Caco-2 (cell line): ENCODE measurements around the gene PIRT. TPM values are rescaled to one million over a fixed set of nuclear protein-coding genes. Genes with fewer than 3 reads are reported as not detected.

Experiments used
- BruUV-seq: library from RNA; stranded (reverse); fragments of 400-500 nt; replicated peaks from 2 replicates; lab custom pipeline; 2021; lab: Mats Ljungman, UMichigan
- CTCF ChIA-PET: fragments of 300-600 bp; sonication (Branson Sonifier 250); formaldehyde crosslinking; loops from one replicate; lab custom pipeline; 2022; ENCODE audit warnings: antibody characterized with exemption; lab: Charles Lee
- POLR2A ChIA-PET: fragments of 300-600 bp; sonication (Branson Sonifier 250); formaldehyde crosslinking; loops from one replicate; lab custom pipeline; 2022; ENCODE audit warnings: antibody characterized with exemption; lab: Charles Lee
- DNase-seq, 2 experiments: peaks; one replicate each; pipeline versions ENCODE4 v3.0.0 to v3.0.0-alpha.2; 2020 to 2022
- H3K27me3 ChIP-seq: replicated peaks from 2 replicates; pipeline ENCODE4 v1.6.0; 2011; ENCODE audit warnings: low read length; ENCODE audit not compliant: control insufficient read depth, insufficient read depth
- H3K36me3 ChIP-seq: 2 replicates; pipeline ENCODE4 v1.5.1; 2011; ENCODE audit warnings: low read length; ENCODE audit not compliant: control insufficient read depth, insufficient read depth
- H3K4me1 ChIP-seq: fragments of 250-450 bp; sonication (Bioruptor Pico); 2 replicates; pipeline ENCODE4 v1.5.1; 2020; ENCODE audit warnings: mild to moderate bottlenecking
- H3K4me3 ChIP-seq: 2 replicates; pipeline ENCODE4 v1.5.1; 2011; ENCODE audit warnings: low read depth, mild to moderate bottlenecking, control low read depth, low read length
- H3K9me3 ChIP-seq: fragments of 250-450 bp; sonication (Bioruptor Pico); 2 replicates; pipeline ENCODE4 v1.5.1; 2020; ENCODE audit warnings: mild to moderate bottlenecking, moderate library complexity
- H3K27ac Mint-ChIP-seq: one replicate; pipeline ENCODE4 v1.8.0; 2022; ENCODE audit warnings: mixed read lengths; ENCODE audit not compliant: unreplicated experiment
- H3K27me3 Mint-ChIP-seq: one replicate; pipeline ENCODE4 v1.8.0; 2022; ENCODE audit warnings: mixed read lengths; ENCODE audit not compliant: insufficient read depth, unreplicated experiment
- H3K36me3 Mint-ChIP-seq: one replicate; pipeline ENCODE4 v1.8.0; 2022; ENCODE audit warnings: mild to moderate bottlenecking, mixed read lengths; ENCODE audit not compliant: insufficient read depth, unreplicated experiment
- H3K4me1 Mint-ChIP-seq: one replicate; pipeline ENCODE4 v1.8.0; 2022; ENCODE audit warnings: low read depth, mixed read lengths; ENCODE audit not compliant: unreplicated experiment
- H3K4me3 Mint-ChIP-seq: one replicate; pipeline ENCODE4 v1.8.0; 2022; ENCODE audit warnings: mild to moderate bottlenecking, moderate library complexity, mixed read lengths; ENCODE audit not compliant: unreplicated experiment
- H3K9me3 Mint-ChIP-seq: one replicate; pipeline ENCODE4 v1.8.0; 2022; ENCODE audit warnings: mixed read lengths; ENCODE audit not compliant: unreplicated experiment
- intact Hi-C: fragments of 100-400 bp; cut with micrococcal nuclease; formaldehyde crosslinking; loops from one replicate; pipeline ENCODE4 v1.10.0; 2022; ENCODE audit not compliant: unreplicated experiment
- total RNA-seq: library from RNA; stranded (reverse); gene quantifications from 2 replicates; pipeline ENCODE4 v1.2.3, GENCODE V29; 2022
- TF ChIP-seq, protein P1 (sequence below), 2 experiments: fragments of 200-600 bp in 1 of 2; IDR thresholded peaks; 1 replicate in 1 of 2; 2 replicates in 1 of 2; pipeline versions ENCODE4 v1.5.1 to v1.8.0; 2011 to 2022; ENCODE audit warnings: antibody characterized with exemption in 1 of 2, control low read depth in 1 of 2, inconsistent platforms in 1 of 2, low read depth in 1 of 2, low read length in 1 of 2, mild to moderate bottlenecking in 1 of 2, moderate library complexity in 1 of 2; ENCODE audit not compliant: insufficient read depth in 1 of 2, severe bottlenecking in 1 of 2, unreplicated experiment in 1 of 2

PIRT gene
- total RNA-seq, 1 experiment from 2014 or later, result not detected

DNA sequence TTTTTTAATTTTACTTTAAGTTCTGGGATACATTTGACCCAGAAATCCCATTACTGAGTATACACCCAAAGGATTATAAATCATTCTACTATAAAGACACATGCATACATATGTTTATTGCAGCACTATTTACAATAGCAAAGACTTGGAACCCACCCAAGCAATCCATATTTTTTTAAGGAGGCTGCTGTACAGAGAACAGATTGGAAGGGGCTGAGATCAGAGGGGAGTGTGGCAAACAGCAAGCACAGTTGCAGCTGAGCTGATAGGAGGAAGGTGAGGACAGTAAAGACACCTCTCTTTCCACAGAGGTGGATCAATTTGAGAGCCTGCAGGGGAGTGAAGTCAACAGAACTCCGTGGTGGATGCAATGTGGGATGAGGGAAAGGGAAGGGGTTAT lies 23.8 kb downstream of the PIRT start:
- Histone ChIP-seq H3K9me3 (no peaks in the 10 kb centered on the region), H3K4me3 (no peak overlapping the region), H3K4me1 (no peaks in the 10 kb centered on the region), H3K27me3 (no peaks in the 10 kb centered on the region), H3K36me3 (no peaks in the 10 kb centered on the region)
- no peaks in the 10 kb centered on the region for H3K9me3 Mint-ChIP-seq
- no peak overlapping the region for H3K4me3 Mint-ChIP-seq
- POLR2A ChIA-PET, result no interaction called here
- H3K4me1 Mint-ChIP-seq, result no peaks in the 10 kb centered on the region
- DNase-seq, result no peak
- no peak overlapping the region for H3K27ac Mint-ChIP-seq
- CTCF ChIA-PET, result no interaction called here
- H3K36me3 Mint-ChIP-seq, result no peaks in the 10 kb centered on the region
- TF ChIP-seq, protein P1, sequence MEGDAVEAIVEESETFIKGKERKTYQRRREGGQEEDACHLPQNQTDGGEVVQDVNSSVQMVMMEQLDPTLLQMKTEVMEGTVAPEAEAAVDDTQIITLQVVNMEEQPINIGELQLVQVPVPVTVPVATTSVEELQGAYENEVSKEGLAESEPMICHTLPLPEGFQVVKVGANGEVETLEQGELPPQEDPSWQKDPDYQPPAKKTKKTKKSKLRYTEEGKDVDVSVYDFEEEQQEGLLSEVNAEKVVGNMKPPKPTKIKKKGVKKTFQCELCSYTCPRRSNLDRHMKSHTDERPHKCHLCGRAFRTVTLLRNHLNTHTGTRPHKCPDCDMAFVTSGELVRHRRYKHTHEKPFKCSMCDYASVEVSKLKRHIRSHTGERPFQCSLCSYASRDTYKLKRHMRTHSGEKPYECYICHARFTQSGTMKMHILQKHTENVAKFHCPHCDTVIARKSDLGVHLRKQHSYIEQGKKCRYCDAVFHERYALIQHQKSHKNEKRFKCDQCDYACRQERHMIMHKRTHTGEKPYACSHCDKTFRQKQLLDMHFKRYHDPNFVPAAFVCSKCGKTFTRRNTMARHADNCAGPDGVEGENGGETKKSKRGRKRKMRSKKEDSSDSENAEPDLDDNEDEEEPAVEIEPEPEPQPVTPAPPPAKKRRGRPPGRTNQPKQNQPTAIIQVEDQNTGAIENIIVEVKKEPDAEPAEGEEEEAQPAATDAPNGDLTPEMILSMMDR (IDR thresholded peaks at IDR 0.05; ENCODE audit: insufficient read depth in 1 of 2, low read depth in 1 of 2, low read length in 1 of 2, severe bottlenecking in 1 of 2, unreplicated experiment in 1 of 2), result no peak
- H3K27me3 Mint-ChIP-seq, result no peaks in the 10 kb centered on the region
- no TSS peak for BruUV-seq
- intact Hi-C loops, result no loop called here

DNA sequence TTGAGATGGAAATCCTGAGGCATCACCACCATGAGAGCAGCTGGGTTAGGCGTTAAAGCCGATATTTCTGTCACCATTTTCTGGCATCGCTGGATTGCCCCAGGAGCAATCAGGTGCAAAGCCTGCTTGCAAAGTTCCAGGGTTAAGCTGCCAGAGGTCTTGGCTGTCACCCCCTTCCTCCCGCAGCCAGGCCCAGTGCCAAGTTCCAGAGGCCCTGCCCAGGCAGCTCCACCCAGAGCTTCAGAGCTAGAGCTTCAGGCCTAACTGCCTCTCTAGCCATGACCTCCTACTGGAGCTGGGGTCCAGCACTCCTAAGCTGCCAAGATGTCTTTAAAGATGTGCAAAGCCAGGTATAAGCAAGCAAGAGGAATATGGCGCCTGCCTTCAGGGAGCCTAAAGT lies 25.2 kb downstream of the PIRT start:
- Histone ChIP-seq H3K27me3 (no peaks in the 10 kb centered on the region), H3K4me1 (no peaks in the 10 kb centered on the region), H3K9me3 (no peaks in the 10 kb centered on the region), H3K36me3 (no peaks in the 10 kb centered on the region), H3K4me3 (no peak overlapping the region)
- ChIA-PET CTCF (no interaction called here), POLR2A (no interaction called here)
- no peak overlapping the region for H3K27ac Mint-ChIP-seq
- H3K36me3 Mint-ChIP-seq, result no peaks in the 10 kb centered on the region
- H3K4me3 Mint-ChIP-seq, result no peak overlapping the region
- no TSS peak for BruUV-seq
- H3K4me1 Mint-ChIP-seq, result no peaks in the 10 kb centered on the region
- H3K27me3 Mint-ChIP-seq, result no peaks in the 10 kb centered on the region
- DNase-seq, result no peak
- TF ChIP-seq, protein P1 (IDR thresholded peaks at IDR 0.05; ENCODE audit: insufficient read depth in 1 of 2, low read depth in 1 of 2, low read length in 1 of 2, severe bottlenecking in 1 of 2, unreplicated experiment in 1 of 2), result no peak
- intact Hi-C loops, result no loop called here
- H3K9me3 Mint-ChIP-seq, result no peaks in the 10 kb centered on the region

DNA sequence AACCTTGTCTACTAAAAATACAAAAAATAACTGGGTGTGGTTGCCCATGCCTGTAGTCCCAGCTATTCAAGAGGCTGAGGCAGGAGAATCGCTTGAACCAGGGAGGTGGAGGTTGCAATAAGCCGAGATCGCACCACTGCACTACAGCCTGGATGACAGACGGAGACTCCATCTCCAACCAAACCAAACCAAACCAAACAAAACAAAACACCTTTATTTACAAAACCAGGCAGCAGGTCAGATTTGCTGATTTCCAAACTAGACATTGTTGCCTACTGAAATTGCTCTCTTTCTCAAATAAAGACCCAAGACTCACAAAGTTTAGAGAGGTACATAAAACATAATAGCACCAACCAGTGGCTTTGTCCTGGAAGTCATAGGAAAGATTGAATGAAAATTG lies 28.3 kb downstream of the PIRT start:
- Mint-ChIP-seq H3K36me3 (no peaks in the 10 kb centered on the region), H3K4me3 (no peak overlapping the region), H3K4me1 (no peaks in the 10 kb centered on the region), H3K27me3 (no peaks in the 10 kb centered on the region), H3K9me3 (no peaks in the 10 kb centered on the region), H3K27ac (no peak overlapping the region)
- TF ChIP-seq, protein P1 (IDR thresholded peaks at IDR 0.05; ENCODE audit: insufficient read depth in 1 of 2, low read depth in 1 of 2, low read length in 1 of 2, severe bottlenecking in 1 of 2, unreplicated experiment in 1 of 2), result no peak
- intact Hi-C loops, result no loop called here
- BruUV-seq, result no TSS peak
- Histone ChIP-seq H3K27me3 (no peaks in the 10 kb centered on the region), H3K36me3 (no peaks in the 10 kb centered on the region), H3K4me3 (no peak overlapping the region), H3K4me1 (no peaks in the 10 kb centered on the region), H3K9me3 (no peaks in the 10 kb centered on the region)
- POLR2A ChIA-PET, result no interaction called here
- no peak for DNase-seq
- CTCF ChIA-PET, result no interaction called here
